IPS-NIHi7 (cell line): ENCODE data around the gene PRPF4.
"Not testable (repeated sequence)": the region's sequence is repeated elsewhere in the genome, so short reads cannot be mapped to it uniquely, and the experiment has no call there.

Experiments used
- DNase-seq: peaks from one replicate; pipeline ENCODE4 v3.0.0; 2012; ENCODE audit warnings: mixed read lengths; ENCODE audit errors: extremely low spot score

The PRPF4 gene

GRCh38 chr9:113275157-113276131, at the start of gene PRPF4, which contains the start of gene CDC26:
PRPF4 (plus strand) TSS chr9:113275658; CDS start chr9:113275744, 86 bp downstream.
CDC26 (minus strand) TSS chr9:113275572; CDS start chr9:113272507, 3,065 bp downstream.
- peak; percentile 98 for DNase-seq

- no peak for DNase-seq
These were observed 48.0 kb upstream of the PRPF4 start for GRCh38 chr9:113227436-113227835.

GRCh38 chr9:113228130-113228665, 47.3 kb upstream of the PRPF4 start:
- no peak for DNase-seq

GRCh38 chr9:113231701-113232100, 43.8 kb upstream of the PRPF4 start:
- no peak for DNase-seq

GRCh38 chr9:113235701-113236255, 39.7 kb upstream of the PRPF4 start:
- not testable (repeated sequence) for DNase-seq

GRCh38 chr9:113237026-113237425, 38.4 kb upstream of the PRPF4 start:
- DNase-seq, result no peak

- no peak for DNase-seq
These were observed 37.1 kb upstream of the PRPF4 start for GRCh38 chr9:113238202-113238858.

GRCh38 chr9:113238859-113239232, 36.6 kb upstream of the PRPF4 start:
- DNase-seq, result no peak

- DNase-seq, result no peak
These were observed 34.3 kb upstream of the PRPF4 start for GRCh38 chr9:113241161-113241560.

- no peak for DNase-seq
These were observed 30.9 kb upstream of the PRPF4 start for GRCh38 chr9:113244556-113244955.

- DNase-seq, result no peak
These were observed 29.6 kb upstream of the PRPF4 start for GRCh38 chr9:113245894-113246293.

GRCh38 chr9:113246928-113247327, 28.5 kb upstream of the PRPF4 start:
- no peak for DNase-seq

GRCh38 chr9:113247640-113248039, 27.8 kb upstream of the PRPF4 start:
- DNase-seq, result no peak

- DNase-seq, result not testable (repeated sequence)
These were observed 25.8 kb upstream of the PRPF4 start for GRCh38 chr9:113249661-113250060.

- no peak for DNase-seq
These were observed 24.7 kb upstream of the PRPF4 start for GRCh38 chr9:113250807-113251206.

- no peak for DNase-seq
These were observed 20.5 kb upstream of the PRPF4 start for GRCh38 chr9:113254991-113255390.

- no peak for DNase-seq
These were observed 20.0 kb upstream of the PRPF4 start for GRCh38 chr9:113255438-113255837.

GRCh38 chr9:113257863-113258262, 17.6 kb upstream of the PRPF4 start:
- no peak for DNase-seq

- DNase-seq, result no peak
These were observed 17.2 kb upstream of the PRPF4 start for GRCh38 chr9:113258282-113258681.

GRCh38 chr9:113261917-113262671, 13.4 kb upstream of the PRPF4 start:
- no peak for DNase-seq

- no peak for DNase-seq
These were observed 9.3 kb upstream of the PRPF4 start for GRCh38 chr9:113266174-113266573.
